Measurements from ENCODE around the gene PCED1B.

Gene PCED1B

DNA sequence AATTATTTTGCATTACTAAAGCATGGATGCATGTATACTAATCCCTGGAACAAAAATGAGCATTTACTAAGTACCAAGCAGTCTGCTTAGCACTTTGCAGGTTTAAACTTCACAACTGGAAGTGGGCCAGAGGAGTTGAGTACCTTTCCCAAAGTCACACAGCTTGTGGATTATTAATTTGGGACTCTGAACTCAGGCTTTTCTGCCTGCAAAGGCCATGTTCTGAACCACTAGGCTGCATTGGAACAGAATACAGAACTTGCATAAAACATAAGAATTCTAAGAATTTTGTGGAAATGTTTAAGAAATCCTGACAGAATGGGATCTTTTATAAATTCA lies 133.2 kb downstream of the PCED1B start:
- no peak for DNase-seq

DNA sequence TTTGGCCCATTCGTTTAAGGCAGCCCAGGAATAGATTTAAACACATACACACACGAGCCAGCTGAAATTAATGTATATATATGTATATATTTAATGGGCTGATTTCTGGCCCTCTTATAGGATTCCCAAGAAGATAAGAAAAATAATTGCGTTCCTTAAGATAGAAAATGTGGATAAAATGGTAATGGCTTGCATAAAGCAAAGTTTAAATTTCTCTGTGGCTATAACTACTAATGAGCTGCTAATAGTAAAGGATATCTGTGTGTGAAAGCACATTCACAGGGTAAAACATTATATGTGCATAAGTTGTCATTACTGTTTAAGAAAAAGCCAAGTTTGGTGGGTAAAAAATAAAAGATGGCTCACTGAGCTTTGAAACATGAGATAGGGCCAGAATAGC lies 134.0 kb downstream of the PCED1B start:
- no peak for DNase-seq

DNA sequence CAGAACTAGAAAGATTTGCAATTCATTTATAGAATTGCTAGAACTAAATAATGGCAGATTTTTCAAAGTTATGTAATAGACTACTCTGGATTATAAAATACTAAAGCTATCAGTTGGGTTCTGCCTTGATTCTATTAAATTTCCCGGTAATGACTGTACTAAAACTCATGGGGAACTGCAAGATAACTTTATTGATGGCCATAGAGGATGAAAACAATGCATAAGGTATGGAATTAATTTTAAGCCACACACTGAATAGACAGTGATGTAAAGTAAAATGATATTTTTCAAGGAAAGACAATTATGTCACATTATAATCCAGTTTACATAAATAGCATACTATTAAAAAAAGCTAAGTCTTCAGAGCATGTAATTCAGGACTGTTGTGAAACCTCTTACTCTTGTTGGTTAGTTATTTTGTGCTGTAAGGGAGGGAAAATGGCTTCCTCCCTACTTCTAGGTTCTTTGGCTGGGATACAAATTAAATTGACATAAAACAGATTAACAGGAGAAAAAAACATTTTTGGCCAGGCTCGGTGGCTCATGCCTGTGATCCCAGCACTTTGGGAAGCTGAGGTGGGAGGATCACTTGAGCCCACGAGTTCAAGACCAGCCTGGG lies 134.7 kb downstream of the PCED1B start:
- peak in 1 of 5 experiments; percentile 52 for DNase-seq

DNA sequence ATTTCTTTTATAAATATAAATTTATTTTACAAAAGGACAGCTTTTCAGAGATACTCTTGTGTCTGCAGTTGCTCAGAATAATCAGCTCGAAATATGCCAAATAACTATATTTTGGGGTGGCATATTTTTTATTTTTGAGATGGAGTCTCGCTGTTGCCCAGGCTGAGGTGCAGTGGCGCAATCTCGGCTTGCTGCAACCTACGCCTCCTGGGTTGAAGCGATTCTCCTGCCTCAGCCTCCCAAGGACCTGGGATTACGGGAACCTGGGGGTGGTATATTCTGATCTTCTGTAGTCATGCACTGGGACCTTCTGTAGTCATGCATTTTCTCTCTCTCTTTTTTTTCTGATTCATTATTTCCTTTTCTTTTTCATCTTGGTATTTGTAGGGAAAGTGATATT lies 135.3 kb downstream of the PCED1B start:
- peak in 1 of 5 experiments; percentile 46 for DNase-seq

DNA sequence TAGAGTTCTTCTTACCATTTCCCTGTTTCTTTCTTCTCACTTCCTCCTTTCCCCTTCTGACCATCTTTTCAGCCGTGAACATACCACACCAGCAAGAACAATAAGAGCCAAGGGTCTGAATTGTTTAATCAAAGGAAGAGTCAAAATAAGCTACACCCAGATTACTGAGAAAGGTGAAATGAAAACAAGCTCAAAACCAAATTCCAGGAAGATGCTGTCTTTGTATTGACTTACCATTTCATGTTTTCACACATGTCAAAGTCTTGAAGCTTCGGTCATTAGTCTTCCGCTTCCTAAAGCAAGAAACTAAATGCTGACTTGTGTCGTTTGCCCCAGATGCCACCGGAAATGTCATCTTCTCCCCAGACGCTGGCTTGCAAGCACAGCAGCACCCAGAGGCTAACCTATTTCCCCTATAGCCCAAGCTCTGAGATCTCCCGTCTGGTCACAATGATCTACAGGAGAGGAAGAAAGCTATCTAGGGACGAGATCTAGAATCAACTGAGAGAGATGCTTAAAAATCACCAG lies 136.8 kb downstream of the PCED1B start:
- DNase-seq = peak in 4 of 5 experiments; percentile 30 to 97 (median 62)

DNA sequence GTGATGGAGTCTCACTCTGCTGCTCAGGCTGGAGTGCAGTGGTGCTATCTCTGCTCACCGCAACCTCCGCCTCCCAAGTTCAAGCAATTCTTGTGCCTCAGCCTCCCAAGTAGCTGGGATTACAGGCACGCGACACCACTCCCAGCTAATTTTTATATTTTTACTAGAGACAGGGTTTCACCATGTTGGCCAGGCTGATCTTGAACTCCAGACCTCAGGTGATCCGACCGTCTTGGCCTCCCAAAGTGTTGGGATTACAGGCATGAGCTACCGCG lies 138.1 kb downstream of the PCED1B start:
- peak in 2 of 5 experiments; percentile 21 to 72 for DNase-seq

DNA sequence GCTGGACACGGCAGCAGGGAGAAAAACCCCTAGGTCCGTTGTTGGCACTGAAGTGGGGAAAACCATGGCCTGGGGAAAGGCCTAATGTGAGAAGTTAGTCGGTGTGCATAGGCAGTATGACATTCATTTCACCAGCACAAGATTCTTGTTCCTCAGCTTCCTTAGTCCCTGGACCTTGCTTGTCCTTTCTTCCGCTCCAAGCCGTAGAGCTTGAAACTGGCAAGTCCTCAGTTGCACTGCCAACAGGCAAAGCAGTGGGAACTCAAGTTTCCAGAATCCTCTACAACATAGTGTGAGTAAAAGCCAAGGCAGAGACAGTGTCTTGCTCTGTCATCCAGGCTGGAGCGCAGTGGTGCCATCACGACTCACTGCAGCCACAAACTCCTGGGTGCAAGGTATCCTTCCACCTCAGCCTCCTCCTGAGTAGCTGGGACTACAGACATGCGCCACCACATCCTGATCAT lies 138.8 kb downstream of the PCED1B start:
- peak in 2 of 5 experiments; percentile 47 to 91 for DNase-seq

DNA sequence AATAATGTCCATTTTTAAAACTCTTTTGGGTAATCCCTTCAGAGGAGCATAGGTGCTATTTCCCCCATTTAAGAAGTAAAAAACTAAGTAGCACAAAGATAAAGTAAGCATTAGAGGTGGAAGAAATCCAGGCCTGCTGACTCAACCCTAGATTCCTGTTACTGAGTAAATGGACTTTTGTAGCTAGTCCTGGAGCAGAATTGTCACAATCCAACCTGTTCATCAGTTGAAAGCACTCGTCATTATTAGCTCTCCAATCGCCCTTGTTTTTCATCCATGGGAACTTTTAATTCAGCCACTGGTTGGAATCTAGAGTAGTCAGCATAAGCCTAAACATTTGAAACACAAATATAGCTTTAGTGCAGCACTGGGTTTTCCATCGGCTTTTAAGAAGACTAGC lies 139.8 kb downstream of the PCED1B start:
- DNase-seq = no peak

DNA sequence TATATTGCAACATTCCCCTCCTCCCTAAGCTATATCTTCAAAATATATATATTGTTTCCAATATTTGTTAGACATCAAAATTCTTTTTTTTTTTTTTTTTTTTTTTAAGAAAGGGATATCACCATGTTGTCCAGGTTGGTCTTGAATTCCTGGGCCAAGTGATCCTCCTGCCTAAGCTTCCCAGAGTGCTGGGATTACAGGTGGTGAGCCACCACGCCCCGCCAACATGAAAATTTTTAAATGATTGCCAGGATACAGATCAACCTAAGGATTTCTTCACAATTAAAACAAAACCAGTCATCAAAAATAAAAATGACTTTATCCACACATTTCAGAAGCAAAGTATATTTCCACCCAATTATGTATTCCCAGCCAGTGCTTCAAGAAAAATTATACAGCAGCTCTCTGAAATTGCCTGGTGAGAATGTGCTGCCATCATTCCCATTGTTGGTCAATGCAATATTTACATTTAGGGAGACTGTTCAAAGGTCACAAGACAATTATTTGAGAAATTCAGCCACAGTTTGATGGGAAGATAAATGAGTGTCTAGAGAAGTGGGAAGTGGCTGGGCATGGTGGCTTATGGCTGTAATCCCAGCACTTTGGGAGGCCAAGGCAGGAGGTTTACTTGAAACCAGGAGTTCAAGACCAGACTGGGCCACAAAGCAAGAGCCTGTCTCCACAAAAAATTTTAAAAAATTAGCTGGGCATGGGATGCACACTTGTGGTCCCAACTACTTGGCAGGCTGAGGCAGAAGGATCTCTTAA lies 142.0 kb downstream of the PCED1B start:
- DNase-seq = no peak

DNA sequence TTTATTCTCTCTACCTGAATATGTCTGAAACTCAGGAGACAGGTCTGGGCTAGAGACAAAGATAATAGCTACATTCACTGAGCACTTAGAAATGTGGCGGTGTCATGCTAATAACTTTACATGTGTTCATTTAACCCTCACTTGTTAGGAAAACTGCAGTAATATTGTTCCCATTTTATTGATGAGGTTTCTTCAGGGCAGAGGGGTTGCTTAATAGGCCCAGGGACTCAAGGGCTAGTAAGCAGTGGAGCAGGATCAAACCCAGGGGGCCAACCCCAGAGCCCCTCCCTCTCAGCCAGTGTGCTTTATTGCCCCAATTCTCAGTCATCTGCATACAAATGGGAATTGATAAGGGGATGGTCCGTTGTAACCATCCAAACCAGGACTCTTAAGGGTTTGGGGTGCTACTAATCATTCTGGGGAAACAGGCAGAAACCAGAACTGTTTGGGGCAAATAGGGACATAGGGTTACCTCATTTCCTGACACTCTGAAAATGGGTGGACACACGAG lies 143.2 kb downstream of the PCED1B start:
- no peak for DNase-seq

DNA sequence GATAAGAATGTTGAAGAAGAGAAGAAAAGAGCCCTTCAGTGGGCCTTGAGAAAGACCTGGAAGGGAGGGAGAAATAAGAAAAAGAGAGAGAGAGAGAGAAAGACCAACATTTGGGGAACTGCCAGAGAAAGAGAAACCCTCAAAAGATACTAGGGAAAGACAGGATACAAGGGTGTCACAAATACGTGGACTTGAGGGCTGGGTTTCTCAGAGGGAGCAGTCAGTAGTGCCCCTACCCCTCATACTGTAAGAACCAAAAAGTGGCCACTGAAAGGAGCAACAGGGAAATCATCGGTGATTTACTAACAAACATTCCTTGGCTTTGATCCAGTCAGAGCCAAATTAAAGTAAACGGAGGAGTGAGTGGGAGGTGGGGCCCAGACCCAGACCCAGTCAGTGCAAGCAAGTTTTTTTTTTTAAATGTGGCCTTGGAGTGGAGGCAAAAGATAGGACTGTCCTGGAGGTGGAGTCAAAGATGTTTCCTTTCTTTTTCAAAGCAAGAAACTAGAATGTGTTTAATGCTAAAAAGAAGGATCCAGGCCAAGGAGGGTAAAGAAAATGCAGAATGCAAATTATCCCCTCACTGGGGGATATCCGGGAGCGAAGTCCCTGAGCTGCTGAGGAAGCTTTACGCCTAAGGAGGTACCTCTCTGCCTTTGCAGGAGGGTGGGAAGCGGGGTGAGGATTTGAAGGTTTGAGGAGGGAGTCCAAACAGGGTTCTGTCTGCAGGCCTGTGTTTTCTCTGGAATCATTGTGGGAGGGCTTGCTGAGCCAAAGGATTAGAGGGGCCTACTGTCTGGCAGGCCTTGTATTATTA lies 143.8 kb downstream of the PCED1B start:
- no peak for DNase-seq

DNA sequence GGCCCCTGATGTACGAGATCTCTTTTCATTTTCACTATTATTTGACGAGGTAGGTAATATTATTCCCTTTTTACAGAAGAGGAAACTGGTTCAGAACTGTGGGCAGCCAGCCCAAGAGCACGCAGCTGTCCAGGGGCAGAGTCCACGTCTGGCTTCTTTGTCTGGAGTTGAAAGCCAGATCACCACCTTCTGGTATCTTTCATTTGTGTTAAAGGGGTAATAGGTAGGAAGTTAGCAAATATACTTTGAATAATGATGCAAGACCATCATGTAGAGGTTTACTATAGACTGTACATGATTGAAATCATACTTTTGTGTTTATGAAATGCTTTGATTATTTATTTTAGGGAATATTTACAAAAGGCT lies 144.4 kb downstream of the PCED1B start:
- no peak for DNase-seq

DNA sequence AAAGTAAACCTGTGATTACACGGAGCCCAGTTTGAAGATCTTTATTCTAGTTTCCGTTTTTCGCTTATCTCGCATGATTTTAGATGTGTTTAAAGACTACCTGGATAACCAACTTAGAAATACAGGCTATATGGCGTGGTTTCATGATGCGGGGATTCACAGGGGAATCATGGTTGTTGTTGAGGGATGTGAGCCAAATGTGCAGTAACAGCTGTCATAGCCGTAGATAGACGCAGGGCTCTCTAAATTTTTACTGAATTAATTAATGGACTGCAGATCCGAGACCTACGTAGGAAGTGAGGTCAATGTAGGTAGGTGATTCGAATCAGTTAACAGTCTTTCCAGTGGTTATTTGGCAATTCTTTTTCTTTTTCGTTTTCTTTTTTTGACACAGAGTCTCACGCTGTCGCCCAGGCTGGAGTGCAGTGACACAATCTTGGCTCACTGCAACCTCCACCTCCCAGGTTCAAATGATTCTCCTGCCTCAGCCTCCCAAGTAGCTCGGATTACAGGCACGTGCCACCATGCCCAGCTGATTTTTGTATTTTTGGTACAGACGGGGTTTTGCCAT lies 145.2 kb downstream of the PCED1B start:
- DNase-seq = no peak

DNA sequence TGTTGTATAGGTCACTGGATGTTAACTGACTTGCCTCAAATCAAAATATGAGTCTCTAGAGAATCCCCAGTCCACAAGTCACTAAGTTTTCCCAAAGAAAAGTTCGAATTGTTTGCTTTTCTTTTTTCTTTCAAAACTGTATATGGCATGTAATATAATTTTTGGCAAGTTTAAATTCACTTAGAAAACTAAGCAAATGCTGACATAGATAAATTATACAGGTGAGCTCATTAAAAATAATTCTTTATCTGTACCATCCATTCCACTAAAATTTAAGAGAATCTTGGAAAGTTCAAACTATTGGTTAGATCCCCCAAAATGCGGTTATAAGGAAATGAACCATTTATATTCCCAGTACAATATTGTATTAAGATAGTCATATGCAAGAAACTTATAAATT lies 145.9 kb downstream of the PCED1B start:
- no peak for DNase-seq

DNA sequence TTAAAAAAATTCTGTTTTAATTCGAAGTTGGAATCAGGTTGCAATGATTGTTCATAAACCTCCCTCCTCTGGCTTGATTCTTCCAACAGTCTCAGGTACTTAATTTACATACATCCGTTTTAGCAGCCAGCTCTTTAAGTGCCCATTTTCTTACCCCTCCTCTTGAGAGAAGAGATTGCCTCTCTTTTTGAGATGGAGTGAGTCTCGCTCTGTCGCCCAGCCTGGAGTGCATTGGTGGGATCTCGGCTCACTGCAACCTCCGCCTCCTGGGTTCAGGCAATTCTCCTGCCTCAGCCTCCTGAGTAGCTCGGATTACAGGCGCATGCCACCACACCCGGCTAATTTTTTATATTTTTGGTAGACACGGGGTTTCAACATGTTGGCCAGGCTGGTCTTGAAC lies 146.8 kb downstream of the PCED1B start:
- DNase-seq = no peak

DNA sequence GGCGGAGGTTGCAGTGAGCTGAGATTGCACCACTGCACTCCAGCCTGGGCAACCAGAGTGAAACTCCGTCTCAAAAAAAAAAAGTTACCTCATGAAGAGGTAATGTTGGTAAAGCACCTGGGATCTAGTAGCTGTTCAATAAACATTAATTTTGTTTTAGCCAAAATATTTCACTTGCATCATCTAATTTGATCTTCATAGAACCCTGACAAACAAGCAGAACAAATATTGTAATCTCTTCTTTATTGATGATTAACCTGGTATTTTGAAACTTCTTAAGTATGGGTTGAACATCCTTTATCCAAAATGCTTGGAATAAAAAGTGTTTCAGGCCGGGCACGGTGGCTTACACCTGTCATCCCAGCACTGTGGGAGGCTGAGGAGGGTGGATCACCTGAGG lies 149.4 kb downstream of the PCED1B start:
- no peak for DNase-seq

DNA sequence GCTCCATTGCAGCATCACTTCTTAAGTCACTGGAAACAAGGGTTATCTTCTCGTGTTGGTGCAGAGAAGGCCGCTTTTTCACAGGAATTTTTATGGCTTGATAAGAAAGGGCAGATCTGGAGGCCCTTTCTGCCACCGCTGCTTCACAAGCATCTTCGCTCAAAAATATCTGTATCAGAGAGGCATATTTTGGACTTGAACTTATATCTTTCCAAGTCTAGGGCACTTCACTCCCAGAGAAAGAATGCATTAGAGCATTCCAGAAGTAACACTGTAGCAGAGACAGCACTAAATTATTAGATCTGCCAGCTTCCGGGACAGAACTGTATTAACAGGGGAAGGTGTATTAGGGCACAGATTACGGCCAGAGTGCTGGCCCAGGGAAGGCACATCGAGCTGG lies 152.0 kb downstream of the PCED1B start:
- no peak for DNase-seq

DNA sequence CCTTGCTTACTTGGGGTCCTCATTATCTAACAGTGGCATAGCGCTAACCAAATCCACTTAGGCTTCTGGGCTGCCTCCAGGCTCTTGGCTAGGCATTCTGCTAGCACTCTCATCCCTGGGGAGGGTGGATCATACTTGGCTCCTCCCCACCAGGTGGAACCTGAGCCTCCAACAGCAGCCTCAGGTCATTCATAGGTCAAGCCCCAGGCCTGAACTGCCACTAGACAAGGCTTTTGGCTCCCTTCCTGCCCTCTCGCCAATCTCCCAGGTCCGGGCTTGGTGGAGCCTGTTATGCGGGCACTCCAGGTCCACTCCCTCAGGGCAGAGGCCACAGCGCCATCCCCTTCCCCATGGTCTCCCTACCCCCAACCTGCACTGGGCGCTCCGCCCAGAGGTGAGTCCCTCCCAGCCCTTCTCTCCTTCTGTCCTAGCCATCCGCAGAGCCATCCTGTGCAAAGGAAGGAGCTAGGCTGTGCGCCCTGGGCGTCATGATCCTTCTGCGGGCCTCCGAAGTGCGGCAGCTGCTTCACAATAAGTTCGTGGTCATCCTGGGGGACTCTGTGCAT lies 155.2 kb downstream of the PCED1B start:
- DNase-seq = no peak

DNA sequence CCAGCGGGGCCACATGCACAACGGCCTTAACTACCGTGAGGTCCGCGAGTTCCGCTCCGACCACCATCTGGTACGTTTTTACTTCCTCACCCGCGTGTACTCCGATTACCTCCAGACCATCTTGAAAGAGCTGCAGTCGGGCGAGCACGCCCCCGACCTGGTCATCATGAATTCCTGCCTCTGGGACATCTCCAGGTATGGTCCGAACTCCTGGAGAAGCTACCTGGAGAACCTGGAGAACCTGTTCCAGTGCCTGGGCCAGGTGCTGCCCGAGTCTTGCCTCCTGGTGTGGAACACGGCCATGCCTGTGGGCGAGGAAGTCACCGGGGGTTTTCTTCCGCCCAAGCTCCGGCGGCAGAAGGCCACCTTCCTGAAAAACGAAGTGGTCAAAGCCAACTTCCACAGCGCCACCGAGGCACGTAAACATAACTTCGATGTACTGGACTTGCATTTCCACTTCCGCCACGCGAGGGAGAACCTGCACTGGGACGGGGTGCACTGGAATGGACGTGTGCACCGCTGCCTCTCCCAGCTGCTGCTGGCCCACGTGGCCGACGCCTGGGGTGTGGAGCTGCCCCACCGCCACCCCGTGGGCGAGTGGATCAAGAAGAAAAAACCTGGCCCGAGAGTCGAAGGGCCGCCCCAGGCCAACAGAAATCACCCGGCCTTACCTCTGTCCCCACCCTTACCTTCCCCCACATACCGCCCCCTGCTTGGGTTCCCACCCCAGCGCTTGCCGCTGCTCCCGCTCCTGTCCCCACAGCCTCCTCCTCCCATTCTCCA lies 156.0 kb downstream of the PCED1B start:
- DNase-seq = no peak

DNA sequence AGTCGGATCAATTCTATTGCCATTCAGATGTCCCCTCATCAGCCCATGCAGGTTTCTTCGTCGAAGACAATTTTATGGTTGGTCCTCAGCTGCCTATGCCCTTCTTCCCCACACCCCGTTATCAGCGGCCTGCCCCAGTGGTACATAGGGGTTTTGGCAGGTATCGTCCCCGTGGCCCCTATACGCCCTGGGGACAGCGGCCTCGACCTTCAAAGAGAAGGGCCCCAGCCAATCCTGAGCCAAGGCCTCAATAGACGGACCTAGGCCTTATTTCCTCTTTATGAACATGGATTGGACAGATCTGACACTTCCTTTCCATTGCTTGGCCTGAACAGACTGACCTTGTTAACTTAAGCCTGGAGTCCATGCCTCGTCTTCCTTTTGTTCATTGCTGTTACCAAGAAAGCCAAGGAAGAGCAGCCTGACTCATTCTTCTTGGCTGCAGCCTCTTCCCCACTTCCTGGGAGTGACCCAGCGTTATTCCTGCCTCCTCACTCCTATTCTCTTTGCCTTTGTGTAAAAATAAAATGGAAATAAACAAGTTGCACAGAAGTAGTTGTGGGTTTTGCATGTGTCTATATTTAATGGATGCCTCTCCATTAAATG lies 156.8 kb downstream of the PCED1B start:
- DNase-seq = no peak

DNA sequence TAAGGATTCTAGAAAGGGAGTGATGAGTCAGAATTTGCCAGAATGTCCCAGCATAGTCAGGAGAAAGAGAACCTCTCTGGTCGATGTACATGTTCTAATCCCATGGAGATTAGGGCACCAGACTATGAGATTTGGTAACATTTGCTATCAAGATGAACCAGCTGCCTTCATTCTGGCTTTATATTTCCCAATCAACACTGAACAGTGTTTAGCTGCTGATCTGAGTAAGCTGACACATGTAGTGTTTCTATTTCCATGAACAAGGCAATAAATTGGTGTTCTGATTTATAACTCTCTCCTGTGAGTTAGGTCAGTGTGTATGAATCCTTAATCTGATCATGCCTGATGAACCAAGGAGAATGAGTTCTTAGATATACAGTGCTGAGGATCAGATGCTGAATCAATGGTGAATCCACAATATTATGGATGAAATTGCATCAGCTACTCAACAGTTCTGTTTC lies 158.4 kb downstream of the PCED1B start:
- no peak for DNase-seq

Data from T-helper 2 cell (primary cell).